Glomerular visceral epithelial cell (primary cell): ENCODE data around the gene EDIL3.

ENCODE experiments used
- DNase-seq: peaks from one replicate; pipeline ENCODE4 v3.0.0-alpha.2; 2016; ENCODE audit errors: extremely low spot score

Gene EDIL3

DNA sequence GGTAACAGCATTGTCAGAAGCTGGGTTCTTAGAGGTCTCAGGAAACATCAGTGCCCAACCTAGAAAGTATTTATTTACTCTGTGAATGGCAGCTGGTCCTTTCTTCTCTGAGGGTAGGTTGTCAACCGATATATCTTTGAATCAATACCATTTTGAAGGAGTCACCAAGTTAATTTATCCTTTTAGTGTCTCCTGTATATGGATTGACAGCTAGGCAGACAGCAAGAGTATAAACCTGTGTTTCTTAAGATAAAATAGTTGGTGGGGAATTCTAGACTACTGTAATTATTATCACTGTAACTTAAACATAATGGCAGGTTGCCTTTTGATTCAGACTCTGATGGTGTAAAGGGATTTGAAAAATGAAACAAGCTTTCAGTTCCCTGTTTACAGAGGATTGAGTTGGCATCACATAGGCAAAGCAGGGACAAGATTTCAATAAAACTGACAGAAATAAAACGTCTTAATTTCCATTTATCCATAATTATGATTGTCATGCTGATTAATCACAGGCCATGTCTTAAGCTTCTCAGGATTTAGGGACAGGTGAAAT, 473.2 kb downstream of the EDIL3 start:
- DNase-seq: no peak

DNA sequence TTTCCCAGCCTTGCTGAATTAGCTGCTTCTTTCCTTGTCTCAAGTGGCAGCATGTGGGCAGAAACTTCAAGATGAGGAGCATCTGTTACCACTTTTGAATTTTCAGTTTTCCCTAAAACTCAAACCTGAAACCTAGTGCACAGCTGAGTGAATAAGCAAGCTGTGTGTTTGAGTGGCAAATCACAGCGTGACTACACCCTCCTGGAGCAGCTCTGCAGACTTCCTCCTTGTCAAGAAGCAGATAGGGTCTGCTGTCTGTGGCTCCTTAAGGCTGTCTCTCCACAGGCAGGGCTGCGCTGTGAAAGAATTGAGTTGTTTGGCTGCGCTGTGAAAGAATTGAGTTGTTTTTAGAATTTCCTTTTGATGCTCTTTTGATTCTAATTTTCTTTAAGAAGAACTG, 484.4 kb downstream of the EDIL3 start:
- no peak for DNase-seq

DNA sequence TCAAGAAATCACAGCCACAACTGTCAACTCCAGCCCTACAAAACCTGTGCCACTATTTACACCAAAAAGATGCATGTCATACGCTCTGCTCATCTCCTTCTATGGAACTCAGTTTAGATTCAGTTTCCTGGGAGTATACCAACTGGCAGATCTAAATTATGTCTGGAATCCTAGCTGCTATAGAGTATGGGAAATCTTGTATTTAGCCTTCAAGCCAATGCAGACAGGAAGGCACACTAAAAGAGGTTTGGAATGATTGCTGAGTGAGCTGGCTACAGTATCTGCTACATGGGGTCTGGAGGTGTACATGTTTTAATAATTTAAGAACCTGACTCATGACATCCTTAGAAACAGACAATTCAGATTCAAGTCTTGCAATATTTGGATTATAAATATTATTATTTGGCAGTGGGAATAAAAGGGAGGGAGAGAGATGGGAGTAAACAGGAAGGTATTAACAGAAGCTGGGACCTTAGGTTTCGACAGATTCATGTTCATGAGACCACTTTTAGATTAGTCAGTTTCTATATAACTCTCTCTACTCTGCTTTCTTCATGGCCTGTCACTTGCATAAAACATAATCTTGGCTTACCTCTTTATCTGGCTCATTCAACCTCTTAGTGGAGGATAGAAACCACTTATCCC, 485.2 kb downstream of the EDIL3 start:
- no peak for DNase-seq

DNA sequence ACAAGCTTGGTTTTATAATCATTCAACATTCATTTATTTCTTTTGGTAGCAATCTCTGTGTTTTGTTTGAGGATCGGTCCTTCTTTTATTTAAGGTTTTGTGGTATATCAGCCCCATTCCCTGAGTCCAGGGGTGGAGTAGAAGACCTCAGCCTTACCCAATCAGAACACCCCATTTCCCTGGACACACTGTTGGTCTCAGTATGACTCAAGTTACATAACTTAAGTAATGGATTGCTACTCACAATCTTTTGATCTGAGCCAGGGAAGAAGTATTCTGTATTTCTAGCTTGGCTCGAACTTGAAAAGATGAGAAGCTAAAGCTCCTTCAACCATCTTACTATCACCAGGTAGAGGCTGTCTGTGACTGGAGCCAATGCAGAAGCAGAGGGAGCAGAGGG, 488.8 kb downstream of the EDIL3 start:
- DNase-seq: peak; percentile 22

DNA sequence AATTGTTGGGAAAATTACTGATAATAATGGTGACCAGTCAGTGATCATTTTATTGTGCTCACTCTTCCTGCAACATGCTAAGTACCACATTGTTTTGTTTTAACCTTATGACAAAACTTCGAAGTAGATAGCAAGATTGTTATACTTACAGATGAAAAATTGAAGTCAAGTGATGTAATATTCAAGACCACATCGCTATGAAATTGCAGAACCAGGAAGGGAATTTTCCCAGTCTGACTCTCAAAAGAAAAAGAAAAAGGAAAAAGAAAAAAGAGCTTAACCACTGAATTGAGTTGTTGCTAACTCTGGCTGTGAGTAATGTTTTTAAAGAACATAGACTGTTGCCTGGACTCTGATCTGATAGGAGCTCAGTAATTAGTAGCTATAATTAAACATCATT, 493.4 kb downstream of the EDIL3 start:
- no peak for DNase-seq
